ENCODE results near the gene STXBP5. TPM values are rescaled to one million over a fixed set of nuclear protein-coding genes. Genes with fewer than 3 reads are reported as not detected.

The STXBP5 gene
- total RNA-seq, 1 donor = 89.8 TPM

DNA sequence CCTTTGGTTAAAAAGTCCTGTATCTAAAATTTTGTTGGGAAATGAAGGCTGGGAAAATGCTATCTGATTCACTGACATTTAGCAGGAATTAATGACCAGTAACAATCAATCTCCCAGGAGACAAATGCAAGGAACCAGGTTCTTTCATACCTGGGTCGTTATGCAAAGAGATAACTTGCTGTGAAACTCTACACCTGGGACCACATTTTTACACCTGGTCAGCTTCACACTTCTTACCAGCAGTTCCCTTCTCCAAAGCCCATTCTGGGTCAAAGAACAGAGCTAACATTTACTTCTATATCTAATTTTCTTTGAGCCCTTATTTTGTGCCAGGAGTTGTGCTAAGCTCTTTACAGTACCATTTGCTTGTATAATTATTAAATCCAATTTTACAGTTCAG, 27.4 kb upstream of the STXBP5 start:
- TF ChIP-seq, protein P1, sequence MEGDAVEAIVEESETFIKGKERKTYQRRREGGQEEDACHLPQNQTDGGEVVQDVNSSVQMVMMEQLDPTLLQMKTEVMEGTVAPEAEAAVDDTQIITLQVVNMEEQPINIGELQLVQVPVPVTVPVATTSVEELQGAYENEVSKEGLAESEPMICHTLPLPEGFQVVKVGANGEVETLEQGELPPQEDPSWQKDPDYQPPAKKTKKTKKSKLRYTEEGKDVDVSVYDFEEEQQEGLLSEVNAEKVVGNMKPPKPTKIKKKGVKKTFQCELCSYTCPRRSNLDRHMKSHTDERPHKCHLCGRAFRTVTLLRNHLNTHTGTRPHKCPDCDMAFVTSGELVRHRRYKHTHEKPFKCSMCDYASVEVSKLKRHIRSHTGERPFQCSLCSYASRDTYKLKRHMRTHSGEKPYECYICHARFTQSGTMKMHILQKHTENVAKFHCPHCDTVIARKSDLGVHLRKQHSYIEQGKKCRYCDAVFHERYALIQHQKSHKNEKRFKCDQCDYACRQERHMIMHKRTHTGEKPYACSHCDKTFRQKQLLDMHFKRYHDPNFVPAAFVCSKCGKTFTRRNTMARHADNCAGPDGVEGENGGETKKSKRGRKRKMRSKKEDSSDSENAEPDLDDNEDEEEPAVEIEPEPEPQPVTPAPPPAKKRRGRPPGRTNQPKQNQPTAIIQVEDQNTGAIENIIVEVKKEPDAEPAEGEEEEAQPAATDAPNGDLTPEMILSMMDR (IDR thresholded peaks at IDR 0.05; ENCODE audit: insufficient read depth, low read depth, low read length) = no peak
- DNase-seq (ENCODE audit: low read depth) = no peak
- no peak overlapping the region for H3K4me3 ChIP-seq (ENCODE audit: low read depth, low read length)

DNA sequence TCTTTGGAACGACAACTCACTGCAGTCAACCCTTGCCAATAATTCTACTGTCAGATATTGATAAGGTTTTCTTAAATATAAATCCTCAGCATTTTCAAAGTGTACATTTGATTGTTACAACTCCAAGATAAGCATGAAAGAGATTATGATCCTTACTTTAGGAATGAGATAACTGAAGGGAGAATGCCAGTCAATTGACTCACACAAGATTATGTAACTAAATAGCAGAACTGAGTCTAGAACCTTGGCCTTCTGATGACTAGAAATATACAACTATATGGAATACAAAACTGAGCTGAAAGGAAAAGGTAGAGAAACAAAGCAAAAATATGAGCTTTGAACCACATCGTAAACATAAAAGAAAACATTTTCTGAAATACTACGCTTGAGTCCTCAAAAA, 26.9 kb upstream of the STXBP5 start:
- H3K4me3 ChIP-seq (ENCODE audit: low read depth, low read length) = no peak overlapping the region
- TF ChIP-seq, protein P1 (IDR thresholded peaks at IDR 0.05; ENCODE audit: insufficient read depth, low read depth, low read length) = no peak
- peak; percentile 8 for DNase-seq (ENCODE audit: low read depth)

DNA sequence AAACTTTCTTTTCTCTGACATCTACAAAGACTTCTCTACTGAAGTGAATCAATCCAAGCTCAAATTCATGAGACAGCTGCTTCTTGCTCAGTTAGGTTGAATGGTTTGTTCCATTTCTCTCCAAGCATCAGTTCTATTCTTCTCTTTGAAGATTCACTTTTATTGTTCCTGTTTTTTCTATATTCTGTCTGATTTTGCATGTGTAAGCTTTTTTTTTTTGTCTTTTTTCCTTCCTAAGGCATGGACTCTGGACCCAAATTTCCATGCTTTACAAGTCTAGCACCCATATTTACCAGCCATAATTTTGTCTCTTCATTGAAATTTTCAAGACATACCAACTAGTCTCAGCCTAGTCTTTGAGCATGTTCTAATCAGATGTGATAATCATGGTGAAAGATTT, 25.9 kb upstream of the STXBP5 start:
- no peak for DNase-seq (ENCODE audit: low read depth)
- TF ChIP-seq, protein P1 (IDR thresholded peaks at IDR 0.05; ENCODE audit: insufficient read depth, low read depth, low read length) = no peak
- H3K4me3 ChIP-seq (ENCODE audit: low read depth, low read length) = no peak overlapping the region

DNA sequence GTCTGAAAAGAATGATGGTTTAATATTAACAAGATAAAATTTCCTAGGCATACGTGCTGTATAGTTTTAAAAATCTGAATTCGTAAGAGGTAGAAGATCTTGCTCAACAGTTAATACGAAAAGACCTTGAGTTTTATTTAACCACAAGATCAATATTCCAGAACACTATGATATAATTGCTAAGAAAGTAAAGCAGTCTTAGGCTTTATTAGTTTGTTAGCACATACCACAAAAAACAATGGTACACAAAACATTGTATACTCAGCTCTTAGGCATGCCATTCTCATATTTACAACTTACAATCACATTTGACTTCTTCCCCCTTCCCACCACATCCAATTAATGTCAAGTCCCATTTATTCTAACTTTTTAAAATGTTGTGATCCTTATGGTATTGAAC, 24.4 kb upstream of the STXBP5 start:
- H3K4me3 ChIP-seq (ENCODE audit: low read depth, low read length) = no peak overlapping the region
- TF ChIP-seq, protein P1 (IDR thresholded peaks at IDR 0.05; ENCODE audit: insufficient read depth, low read depth, low read length) = no peak
- DNase-seq (ENCODE audit: low read depth) = no peak

DNA sequence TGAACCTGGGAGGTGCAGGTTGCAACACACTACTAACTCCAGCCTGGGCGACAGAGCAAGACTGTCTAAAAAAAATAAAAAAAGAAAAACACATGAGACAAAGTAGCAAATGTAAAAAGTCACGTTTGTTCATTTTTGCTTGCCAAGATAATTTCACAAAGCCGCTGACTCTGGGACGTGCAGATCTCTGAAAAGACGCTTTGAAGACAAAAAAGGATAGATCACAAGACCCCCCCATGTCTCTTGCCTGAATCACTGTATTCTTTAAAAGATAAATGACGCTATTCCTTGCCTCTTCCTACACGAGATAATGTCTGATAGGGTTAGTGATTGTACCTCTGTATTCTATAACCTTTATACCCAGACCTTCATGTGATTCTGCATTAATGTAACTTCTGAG, 23.3 kb upstream of the STXBP5 start:
- H3K4me3 ChIP-seq (ENCODE audit: low read depth, low read length) = no peak overlapping the region
- no peak for DNase-seq (ENCODE audit: low read depth)
- TF ChIP-seq, protein P1 (IDR thresholded peaks at IDR 0.05; ENCODE audit: insufficient read depth, low read depth, low read length) = no peak

DNA sequence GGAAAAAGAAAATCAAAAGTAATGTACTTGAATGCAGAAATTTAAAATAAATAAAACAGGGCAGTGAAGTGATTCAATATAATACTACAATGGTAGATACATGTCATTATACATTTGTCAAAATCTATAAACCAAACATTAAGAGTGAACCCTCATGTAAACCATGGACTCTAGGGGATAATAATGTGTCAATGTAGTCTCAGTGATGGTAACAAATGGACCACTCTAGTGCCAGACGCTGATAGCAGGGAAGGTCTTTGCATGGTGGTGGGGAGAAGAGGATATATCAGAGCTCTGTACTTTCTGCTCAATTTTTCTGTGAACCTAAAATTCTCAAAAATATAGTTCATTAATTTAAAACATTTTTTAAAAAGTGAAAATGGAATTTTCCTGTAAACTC, 19.8 kb upstream of the STXBP5 start:
- H3K4me3 ChIP-seq (ENCODE audit: low read depth, low read length) = no peak overlapping the region
- TF ChIP-seq, protein P1 (IDR thresholded peaks at IDR 0.05; ENCODE audit: insufficient read depth, low read depth, low read length) = no peak
- DNase-seq (ENCODE audit: low read depth) = no peak

DNA sequence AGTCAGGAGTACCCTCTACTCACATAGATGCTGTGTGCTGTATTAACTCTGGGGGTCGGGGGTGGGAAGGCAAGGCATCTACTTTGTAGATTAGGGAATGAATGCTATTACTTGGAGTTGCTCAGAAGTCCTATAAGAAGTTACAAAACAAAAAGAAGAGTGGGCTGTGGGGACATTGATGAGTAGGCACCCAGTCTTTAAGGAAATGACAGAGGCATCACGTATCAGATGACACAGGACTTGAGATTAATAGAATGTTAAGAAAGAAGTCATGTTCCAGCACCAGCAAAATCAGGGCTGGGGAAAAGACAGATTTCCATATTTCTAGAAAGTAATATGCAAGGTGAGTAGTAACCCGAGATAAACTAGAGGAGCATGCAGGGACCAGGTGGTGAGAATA, 19.0 kb upstream of the STXBP5 start:
- TF ChIP-seq, protein P1 (IDR thresholded peaks at IDR 0.05; ENCODE audit: insufficient read depth, low read depth, low read length) = no peak
- no peak overlapping the region for H3K4me3 ChIP-seq (ENCODE audit: low read depth, low read length)
- DNase-seq (ENCODE audit: low read depth) = no peak

Data from fibroblast of villous mesenchyme (primary cell).